GM12864 (cell line): ENCODE measurements around the gene HIF3A.
"Not testable (repeated sequence)": the region's sequence is repeated elsewhere in the genome, so short reads cannot be mapped to it uniquely, and the experiment has no call there.

ENCODE experiments used
- DNase-seq: peaks from one replicate; pipeline ENCODE4 v3.0.0-alpha.2; 2011; ENCODE audit warnings: low read depth
- H3K4me3 ChIP-seq: 2 replicates; pipeline ENCODE4 v1.5.1; 2011; ENCODE audit warnings: mild to moderate bottlenecking, low read depth, low read length, control low read depth
- CTCF ChIP-seq: IDR thresholded peaks from 2 replicates; pipeline ENCODE4 v1.5.1; 2011; ENCODE audit warnings: low read depth, mild to moderate bottlenecking, moderate library complexity, low read length, control low read depth, inconsistent platforms; ENCODE audit errors: missing control alignments

HIF3A gene

GRCh38 chr19:46303322-46303690 is 6.5 kb downstream of the HIF3A start:
- DNase-seq: no peak
- no peak overlapping the region for H3K4me3 ChIP-seq
- TF ChIP-seq CTCF: no peak

GRCh38 chr19:46303691-46304397 is 7.0 kb downstream of the HIF3A start:
- no peak for TF ChIP-seq CTCF
- DNase-seq: no peak
- H3K4me3 ChIP-seq: no peak overlapping the region

- no peak for DNase-seq
- TF ChIP-seq CTCF: no peak
- no peak overlapping the region for H3K4me3 ChIP-seq
Measured at GRCh38 chr19:46306501-46306900, 9.7 kb downstream of the HIF3A start.

GRCh38 chr19:46308510-46308909 is 11.7 kb downstream of the HIF3A start:
- no peak for TF ChIP-seq CTCF
- H3K4me3 ChIP-seq: no peak overlapping the region
- DNase-seq: no peak

- no peak for DNase-seq
- no peak for TF ChIP-seq CTCF
- no peak overlapping the region for H3K4me3 ChIP-seq
Measured at GRCh38 chr19:46309056-46309455, 12.2 kb downstream of the HIF3A start.

- DNase-seq: no peak
- H3K4me3 ChIP-seq: no peak overlapping the region
- no peak for TF ChIP-seq CTCF
Measured at GRCh38 chr19:46311444-46311843, 14.6 kb downstream of the HIF3A start.

- DNase-seq, H3K4me3 ChIP-seq: not testable (repeated sequence)
Measured at GRCh38 chr19:46313540-46314469, 17.0 kb downstream of the HIF3A start.
